Measurements from ENCODE around the gene OTOP3. TPM values are rescaled to one million over a fixed set of nuclear protein-coding genes. Genes with fewer than 3 reads are reported as not detected.
"Not testable (repeated sequence)": the region's sequence is repeated elsewhere in the genome, so short reads cannot be mapped to it uniquely, and the experiment has no call there.

The OTOP3 gene
- total RNA-seq, 1 donor from 2014 or later: 0.74 TPM

- Histone ChIP-seq H3K4me1 (no peaks in the 10 kb centered on the region), H3K36me3 (no peaks in the 10 kb centered on the region), H3K4me3 (no peak overlapping the region), H3K27ac (no peak overlapping the region), H3K27me3 (no peaks in the 10 kb centered on the region), H3K9me3 (no peaks in the 10 kb centered on the region)
- intact Hi-C loops (cut with DNase I): no loop called here
- DNase-seq (ENCODE audit: extremely low spot score in 2 of 2): no peak
- TF ChIP-seq, protein P1, sequence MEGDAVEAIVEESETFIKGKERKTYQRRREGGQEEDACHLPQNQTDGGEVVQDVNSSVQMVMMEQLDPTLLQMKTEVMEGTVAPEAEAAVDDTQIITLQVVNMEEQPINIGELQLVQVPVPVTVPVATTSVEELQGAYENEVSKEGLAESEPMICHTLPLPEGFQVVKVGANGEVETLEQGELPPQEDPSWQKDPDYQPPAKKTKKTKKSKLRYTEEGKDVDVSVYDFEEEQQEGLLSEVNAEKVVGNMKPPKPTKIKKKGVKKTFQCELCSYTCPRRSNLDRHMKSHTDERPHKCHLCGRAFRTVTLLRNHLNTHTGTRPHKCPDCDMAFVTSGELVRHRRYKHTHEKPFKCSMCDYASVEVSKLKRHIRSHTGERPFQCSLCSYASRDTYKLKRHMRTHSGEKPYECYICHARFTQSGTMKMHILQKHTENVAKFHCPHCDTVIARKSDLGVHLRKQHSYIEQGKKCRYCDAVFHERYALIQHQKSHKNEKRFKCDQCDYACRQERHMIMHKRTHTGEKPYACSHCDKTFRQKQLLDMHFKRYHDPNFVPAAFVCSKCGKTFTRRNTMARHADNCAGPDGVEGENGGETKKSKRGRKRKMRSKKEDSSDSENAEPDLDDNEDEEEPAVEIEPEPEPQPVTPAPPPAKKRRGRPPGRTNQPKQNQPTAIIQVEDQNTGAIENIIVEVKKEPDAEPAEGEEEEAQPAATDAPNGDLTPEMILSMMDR (IDR thresholded peaks at IDR 0.05): no peak
- TF ChIP-seq POLR2AphosphoS5 (IDR thresholded peaks at IDR 0.05; ENCODE audit: insufficient read depth in 1 of 2, low read depth in 1 of 2): no peak
- no peak for TF ChIP-seq POLR2A (IDR thresholded peaks at IDR 0.05)
These were observed 34.2 kb upstream of the OTOP3 start for GRCh38 chr17:74901353-74902135.

GRCh38 chr17:74903034-74903433, 32.7 kb upstream of the OTOP3 start:
- no peaks in the 10 kb centered on the region for H3K4me1 ChIP-seq
- H3K27ac ChIP-seq: no peak overlapping the region
- TF ChIP-seq, protein P1 (IDR thresholded peaks at IDR 0.05): no peak
- TF ChIP-seq POLR2AphosphoS5 (IDR thresholded peaks at IDR 0.05; ENCODE audit: insufficient read depth in 1 of 2, low read depth in 1 of 2) (no peak), POLR2A (IDR thresholded peaks at IDR 0.05) (no peak)
- H3K9me3 ChIP-seq: no peaks in the 10 kb centered on the region
- no peak overlapping the region for H3K4me3 ChIP-seq
- intact Hi-C loops (cut with DNase I): no loop called here
- DNase-seq (ENCODE audit: extremely low spot score in 2 of 2): no peak
- H3K36me3 ChIP-seq: no peaks in the 10 kb centered on the region
- no peaks in the 10 kb centered on the region for H3K27me3 ChIP-seq

- Histone ChIP-seq H3K4me1 (no peaks in the 10 kb centered on the region), H3K27me3 (no peaks in the 10 kb centered on the region), H3K9me3 (no peaks in the 10 kb centered on the region), H3K4me3 (no peak overlapping the region), H3K27ac (no peak overlapping the region), H3K36me3 (no peaks in the 10 kb centered on the region)
- DNase-seq (ENCODE audit: extremely low spot score in 2 of 2): no peak
- TF ChIP-seq POLR2A (IDR thresholded peaks at IDR 0.05): no peak
- TF ChIP-seq, protein P1 (IDR thresholded peaks at IDR 0.05): no peak
- intact Hi-C loops (cut with DNase I): no loop called here
These were observed 32.0 kb upstream of the OTOP3 start for GRCh38 chr17:74903671-74904070.

GRCh38 chr17:74904687-74905409, 30.9 kb upstream of the OTOP3 start:
- intact Hi-C loops (cut with DNase I): no loop called here
- H3K4me1 ChIP-seq: no peaks in the 10 kb centered on the region
- no peak for DNase-seq (ENCODE audit: extremely low spot score in 2 of 2)
- no peaks in the 10 kb centered on the region for H3K9me3 ChIP-seq
- H3K4me3 ChIP-seq: no peak overlapping the region
- no peak overlapping the region for H3K27ac ChIP-seq
- TF ChIP-seq POLR2A (IDR thresholded peaks at IDR 0.05) (no peak), POLR2AphosphoS5 (IDR thresholded peaks at IDR 0.05; ENCODE audit: insufficient read depth in 1 of 2, low read depth in 1 of 2) (no peak)
- TF ChIP-seq, protein P1 (IDR thresholded peaks at IDR 0.05): no peak
- H3K36me3 ChIP-seq: no peaks in the 10 kb centered on the region
- no peaks in the 10 kb centered on the region for H3K27me3 ChIP-seq

DNA sequence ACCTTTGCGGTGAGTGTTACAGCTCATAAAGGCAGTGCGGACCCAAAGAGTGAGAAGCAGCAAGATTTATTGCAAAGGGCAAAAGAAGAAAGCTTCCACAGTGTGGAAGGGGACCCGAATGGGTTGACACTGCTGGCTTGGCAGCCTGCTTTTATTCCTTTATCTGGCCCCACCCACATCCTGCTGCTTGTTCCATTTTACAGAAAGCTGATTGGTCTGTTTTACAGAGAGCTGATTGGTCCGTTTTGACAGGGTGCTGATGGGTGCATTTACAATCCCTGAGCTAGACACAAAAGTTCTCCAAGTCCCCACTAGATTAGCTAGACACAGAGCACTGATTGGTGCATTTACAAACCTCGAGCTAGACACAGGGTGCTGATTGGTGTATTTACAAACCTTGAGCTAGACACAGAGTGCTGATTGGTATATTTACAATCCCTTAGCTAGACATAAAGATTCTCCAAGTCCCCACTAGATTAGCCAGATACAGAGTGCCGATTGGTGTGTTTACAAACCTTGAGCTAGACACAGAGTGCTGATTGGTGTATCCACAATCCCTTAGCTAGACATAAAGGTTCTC, 29.4 kb upstream of the OTOP3 start:
- H3K27me3 ChIP-seq; H3K27ac ChIP-seq; H3K4me3 ChIP-seq; H3K9me3 ChIP-seq; DNase-seq (ENCODE audit: extremely low spot score in 2 of 2); H3K36me3 ChIP-seq; H3K4me1 ChIP-seq; intact Hi-C loops (cut with DNase I): not testable (repeated sequence)
